22Rv1 (cell line): Measurements from ENCODE around the gene LDLRAD4.

Experiments
- H3K27ac ChIP-seq: fragments of 450-650 bp; 2 replicates; pipeline ENCODE4 v1.5.1; 2017
- ZFX ChIP-seq: fragments of 450-650 bp; IDR thresholded peaks from 2 replicates; pipeline ENCODE4 v1.6.1; 2017; ENCODE audit warnings: antibody characterized with exemption, borderline replicate concordance
- TF ChIP-seq, protein P1 (sequence below): fragments of 450-650 bp; IDR thresholded peaks from 2 replicates; pipeline ENCODE4 v1.5.1; 2017; ENCODE audit warnings: mild to moderate bottlenecking

LDLRAD4 gene

GRCh38 chr18:13218368-13218991, at the start of gene LDLRAD4:
Gene LDLRAD4, plus strand, starts transcription at chr18:13218760.
- H3K27ac ChIP-seq: no peak within 1 kb of the TSS

DNA sequence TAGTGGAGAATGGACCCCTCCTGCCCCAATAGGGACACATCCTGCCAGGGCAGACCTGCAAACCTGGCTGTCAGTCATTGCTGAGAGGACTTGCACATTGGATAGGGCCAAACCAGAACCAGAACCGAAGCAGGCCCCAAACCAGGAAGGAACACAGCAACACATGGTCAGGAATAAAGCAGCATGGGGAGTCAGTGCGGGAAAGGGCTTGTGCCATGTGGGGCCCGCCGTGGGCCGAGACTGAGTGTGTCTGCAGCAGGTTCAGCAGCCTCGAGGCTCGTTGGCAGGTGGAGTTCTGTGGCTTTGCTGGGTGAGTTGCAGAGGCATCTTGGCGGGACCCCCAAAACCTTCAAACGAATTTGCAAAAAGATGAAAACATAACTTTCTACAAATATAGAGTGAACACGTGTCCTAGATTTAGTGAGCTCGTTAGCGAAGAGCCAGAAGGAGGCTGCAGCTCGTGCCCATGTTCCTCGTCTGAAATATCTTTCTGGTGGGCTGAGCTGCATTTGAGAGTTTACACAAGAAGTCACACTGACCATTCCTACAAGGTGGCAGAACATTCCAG, 44.9 kb upstream of the LDLRAD4 start:
- no peak for TF ChIP-seq ZFX
- TF ChIP-seq, protein P1, sequence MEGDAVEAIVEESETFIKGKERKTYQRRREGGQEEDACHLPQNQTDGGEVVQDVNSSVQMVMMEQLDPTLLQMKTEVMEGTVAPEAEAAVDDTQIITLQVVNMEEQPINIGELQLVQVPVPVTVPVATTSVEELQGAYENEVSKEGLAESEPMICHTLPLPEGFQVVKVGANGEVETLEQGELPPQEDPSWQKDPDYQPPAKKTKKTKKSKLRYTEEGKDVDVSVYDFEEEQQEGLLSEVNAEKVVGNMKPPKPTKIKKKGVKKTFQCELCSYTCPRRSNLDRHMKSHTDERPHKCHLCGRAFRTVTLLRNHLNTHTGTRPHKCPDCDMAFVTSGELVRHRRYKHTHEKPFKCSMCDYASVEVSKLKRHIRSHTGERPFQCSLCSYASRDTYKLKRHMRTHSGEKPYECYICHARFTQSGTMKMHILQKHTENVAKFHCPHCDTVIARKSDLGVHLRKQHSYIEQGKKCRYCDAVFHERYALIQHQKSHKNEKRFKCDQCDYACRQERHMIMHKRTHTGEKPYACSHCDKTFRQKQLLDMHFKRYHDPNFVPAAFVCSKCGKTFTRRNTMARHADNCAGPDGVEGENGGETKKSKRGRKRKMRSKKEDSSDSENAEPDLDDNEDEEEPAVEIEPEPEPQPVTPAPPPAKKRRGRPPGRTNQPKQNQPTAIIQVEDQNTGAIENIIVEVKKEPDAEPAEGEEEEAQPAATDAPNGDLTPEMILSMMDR: no peak

More at GRCh38 chr18:13218368-13218991, at the start of gene LDLRAD4:
- TF ChIP-seq, protein P1: no peak
- no peak for TF ChIP-seq ZFX

GRCh38 chr18:13175266-13175665, 43.3 kb upstream of the LDLRAD4 start:
- TF ChIP-seq, protein P1: no peak
- TF ChIP-seq ZFX: no peak
- no peak overlapping the region for H3K27ac ChIP-seq

More for the DNA sequence above, 44.9 kb upstream of the LDLRAD4 start:
- H3K27ac ChIP-seq: no peak overlapping the region

- H3K27ac ChIP-seq: no peak overlapping the region
- TF ChIP-seq, protein P1: no peak
- TF ChIP-seq ZFX: no peak
These were observed 42.8 kb upstream of the LDLRAD4 start for GRCh38 chr18:13175754-13176210.

- no peak overlapping the region for H3K27ac ChIP-seq
- TF ChIP-seq ZFX: no peak
These were observed 41.7 kb upstream of the LDLRAD4 start for GRCh38 chr18:13176847-13177246.

DNA sequence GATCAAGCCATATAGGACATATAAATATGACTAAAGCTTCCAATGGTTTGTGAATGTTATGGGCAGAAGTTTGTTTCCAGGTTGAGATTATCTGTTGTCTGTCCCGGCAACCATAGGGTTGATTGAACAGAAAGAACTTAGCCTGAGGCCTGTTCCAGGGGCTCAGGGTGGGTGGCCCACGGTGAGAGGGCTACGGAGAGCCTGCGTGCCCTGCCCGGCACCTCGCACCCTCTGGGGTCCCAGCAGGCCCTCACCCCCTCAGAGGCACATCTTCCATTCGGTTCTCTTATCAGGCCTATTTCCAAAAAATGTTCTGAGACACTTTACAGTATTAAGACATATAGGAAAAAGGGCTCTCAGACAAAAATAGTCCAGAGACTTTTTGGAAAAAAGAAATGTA, 40.4 kb upstream of the LDLRAD4 start:
- TF ChIP-seq, protein P1: no peak
- TF ChIP-seq ZFX: no peak
- no peak overlapping the region for H3K27ac ChIP-seq

- no peak overlapping the region for H3K27ac ChIP-seq
- TF ChIP-seq, protein P1: no peak
- no peak for TF ChIP-seq ZFX
These were observed 39.6 kb upstream of the LDLRAD4 start for GRCh38 chr18:13178976-13179375.
